ENCODE results near the gene MAPT. TPM values are rescaled to one million over a fixed set of nuclear protein-coding genes. Genes with fewer than 3 reads are reported as not detected.
"Not testable (repeated sequence)": the region's sequence is repeated elsewhere in the genome, so short reads cannot be mapped to it uniquely, and the experiment has no call there.

The MAPT gene
- total RNA-seq, 1 donor from 2014 or later, result 0.06 TPM

GRCh38 chr17:45931677-45932076 is 37.3 kb downstream of the MAPT start:
- no peak for TF ChIP-seq CTCF (conservative IDR thresholded peaks at IDR 0.05; ENCODE audit: low read depth, low read length)
- DNase-seq (ENCODE audit: low read depth), result no peak

GRCh38 chr17:45934044-45934979 is 40.0 kb downstream of the MAPT start:
- no peak for DNase-seq (ENCODE audit: low read depth)
- TF ChIP-seq CTCF (conservative IDR thresholded peaks at IDR 0.05; ENCODE audit: low read depth, low read length), result no peak
- no peak overlapping the region for H3K4me3 ChIP-seq (ENCODE audit: low read depth, low read length)

More at GRCh38 chr17:45931677-45932076, 37.3 kb downstream of the MAPT start:
- no peak overlapping the region for H3K4me3 ChIP-seq (ENCODE audit: low read depth, low read length)

GRCh38 chr17:45935197-45935709 is 40.9 kb downstream of the MAPT start:
- DNase-seq (ENCODE audit: low read depth), result no peak
- TF ChIP-seq CTCF (conservative IDR thresholded peaks at IDR 0.05; ENCODE audit: low read depth, low read length), result no peak
- H3K4me3 ChIP-seq (ENCODE audit: low read depth, low read length), result no peak overlapping the region

- no peak for DNase-seq (ENCODE audit: low read depth)
- no peak for TF ChIP-seq CTCF (conservative IDR thresholded peaks at IDR 0.05; ENCODE audit: low read depth, low read length)
- H3K4me3 ChIP-seq (ENCODE audit: low read depth, low read length), result no peak overlapping the region
Observed at GRCh38 chr17:45935710-45936509, 41.6 kb downstream of the MAPT start.

- no peak overlapping the region for H3K4me3 ChIP-seq (ENCODE audit: low read depth, low read length)
- TF ChIP-seq CTCF (conservative IDR thresholded peaks at IDR 0.05; ENCODE audit: low read depth, low read length), result no peak
- no peak for DNase-seq (ENCODE audit: low read depth)
Observed at GRCh38 chr17:45936610-45937009, 42.3 kb downstream of the MAPT start.

- not testable (repeated sequence) for H3K4me3 ChIP-seq (ENCODE audit: low read depth, low read length); DNase-seq (ENCODE audit: low read depth)
Observed at GRCh38 chr17:45937186-45937585, 42.8 kb downstream of the MAPT start.

GRCh38 chr17:45939395-45939794 is 45.0 kb downstream of the MAPT start:
- TF ChIP-seq CTCF (conservative IDR thresholded peaks at IDR 0.05; ENCODE audit: low read depth, low read length), result no peak
- no peak for DNase-seq (ENCODE audit: low read depth)
- H3K4me3 ChIP-seq (ENCODE audit: low read depth, low read length), result no peak overlapping the region

Data from epithelial cell of proximal tubule (primary cell).